ENCODE measurements around the gene MYO5A.

MYO5A gene

DNA sequence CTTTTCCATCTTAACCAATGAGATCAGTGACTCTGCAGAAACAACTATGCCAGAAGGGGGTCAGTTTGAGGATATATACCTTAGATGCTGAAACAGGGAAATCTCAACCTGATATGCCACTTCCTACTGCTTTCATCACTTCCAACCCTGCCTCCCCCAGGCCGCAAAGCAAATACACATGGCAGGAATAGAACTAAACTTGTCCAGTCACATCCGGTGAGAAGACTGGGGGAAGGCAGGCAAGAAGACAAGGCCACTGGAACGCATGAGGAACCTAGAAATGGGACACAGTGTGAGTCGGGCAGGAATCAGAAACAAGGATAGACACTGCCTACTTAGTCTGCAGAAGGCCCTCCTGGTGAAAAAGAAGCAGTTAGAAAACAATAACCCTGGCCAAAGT, 90.6 kb downstream of the MYO5A start:
- Histone ChIP-seq H3K9me3 (ENCODE audit: low read length) (no peaks in the 10 kb centered on the region), H3K36me3 (ENCODE audit: insufficient read depth, low read length) (no peaks in the 10 kb centered on the region), H2AFZ (ENCODE audit: low read length) (no peak overlapping the region), H4K20me1 (ENCODE audit: insufficient read depth, low read length) (no peaks in the 10 kb centered on the region), H3K27me3 (ENCODE audit: insufficient read depth, low read length) (no peaks in the 10 kb centered on the region), H3K27ac (ENCODE audit: low read depth, low read length, poor library complexity, severe bottlenecking) (no peak overlapping the region), H3K79me2 (ENCODE audit: insufficient read depth, low read length) (no peaks in the 10 kb centered on the region), H3F3A (ENCODE audit: insufficient read depth, low read length) (no peaks in the 10 kb centered on the region), H3K4me1 (ENCODE audit: insufficient read depth, low read length, severe bottlenecking) (no peaks in the 10 kb centered on the region), H3K9ac (ENCODE audit: low read length) (no peak overlapping the region), H3K4me2 (ENCODE audit: low read length) (no peak overlapping the region), H3K9me2 (ENCODE audit: low read depth, low read length) (no peaks in the 10 kb centered on the region), H3K4me3 (ENCODE audit: low read depth, low read length, poor library complexity, severe bottlenecking) (no peak overlapping the region)
- no peak for TF ChIP-seq EZH2 (IDR thresholded peaks at IDR 0.05; ENCODE audit: borderline replicate concordance, low read length)
- TF ChIP-seq, protein P1, sequence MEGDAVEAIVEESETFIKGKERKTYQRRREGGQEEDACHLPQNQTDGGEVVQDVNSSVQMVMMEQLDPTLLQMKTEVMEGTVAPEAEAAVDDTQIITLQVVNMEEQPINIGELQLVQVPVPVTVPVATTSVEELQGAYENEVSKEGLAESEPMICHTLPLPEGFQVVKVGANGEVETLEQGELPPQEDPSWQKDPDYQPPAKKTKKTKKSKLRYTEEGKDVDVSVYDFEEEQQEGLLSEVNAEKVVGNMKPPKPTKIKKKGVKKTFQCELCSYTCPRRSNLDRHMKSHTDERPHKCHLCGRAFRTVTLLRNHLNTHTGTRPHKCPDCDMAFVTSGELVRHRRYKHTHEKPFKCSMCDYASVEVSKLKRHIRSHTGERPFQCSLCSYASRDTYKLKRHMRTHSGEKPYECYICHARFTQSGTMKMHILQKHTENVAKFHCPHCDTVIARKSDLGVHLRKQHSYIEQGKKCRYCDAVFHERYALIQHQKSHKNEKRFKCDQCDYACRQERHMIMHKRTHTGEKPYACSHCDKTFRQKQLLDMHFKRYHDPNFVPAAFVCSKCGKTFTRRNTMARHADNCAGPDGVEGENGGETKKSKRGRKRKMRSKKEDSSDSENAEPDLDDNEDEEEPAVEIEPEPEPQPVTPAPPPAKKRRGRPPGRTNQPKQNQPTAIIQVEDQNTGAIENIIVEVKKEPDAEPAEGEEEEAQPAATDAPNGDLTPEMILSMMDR (IDR thresholded peaks at IDR 0.05; ENCODE audit: low read length): no peak

DNA sequence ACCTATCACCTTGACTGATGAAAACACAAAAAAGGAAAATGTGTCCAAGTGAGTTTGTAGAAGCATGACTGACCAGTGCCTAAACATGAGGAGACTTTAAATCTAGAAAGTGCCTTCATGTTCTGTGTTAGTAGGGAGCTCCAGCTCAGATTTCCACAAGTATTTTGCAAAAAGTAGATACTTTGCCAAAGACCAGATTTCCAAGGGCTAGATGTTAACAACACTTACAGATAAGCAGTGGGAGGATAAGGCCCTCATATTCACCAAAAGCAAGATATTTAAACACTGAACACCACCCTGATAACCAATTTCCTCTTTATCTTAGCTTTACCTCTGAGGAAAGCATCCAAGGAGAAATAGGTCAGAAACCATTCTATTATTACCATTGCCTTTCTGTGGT, 91.0 kb downstream of the MYO5A start:
- H3K36me3 ChIP-seq (ENCODE audit: insufficient read depth, low read length): no peaks in the 10 kb centered on the region
- no peak overlapping the region for H3K9ac ChIP-seq (ENCODE audit: low read length)
- H3K9me2 ChIP-seq (ENCODE audit: low read depth, low read length): no peaks in the 10 kb centered on the region
- H4K20me1 ChIP-seq (ENCODE audit: insufficient read depth, low read length): no peaks in the 10 kb centered on the region
- H3K27me3 ChIP-seq (ENCODE audit: insufficient read depth, low read length): no peaks in the 10 kb centered on the region
- no peak overlapping the region for H2AFZ ChIP-seq (ENCODE audit: low read length)
- no peaks in the 10 kb centered on the region for H3F3A ChIP-seq (ENCODE audit: insufficient read depth, low read length)
- no peaks in the 10 kb centered on the region for H3K79me2 ChIP-seq (ENCODE audit: insufficient read depth, low read length)
- no peak overlapping the region for H3K4me3 ChIP-seq (ENCODE audit: low read depth, low read length, poor library complexity, severe bottlenecking)
- no peaks in the 10 kb centered on the region for H3K4me1 ChIP-seq (ENCODE audit: insufficient read depth, low read length, severe bottlenecking)
- H3K27ac ChIP-seq (ENCODE audit: low read depth, low read length, poor library complexity, severe bottlenecking): no peak overlapping the region
- H3K4me2 ChIP-seq (ENCODE audit: low read length): no peak overlapping the region
- H3K9me3 ChIP-seq (ENCODE audit: low read length): no peaks in the 10 kb centered on the region
- TF ChIP-seq EZH2 (IDR thresholded peaks at IDR 0.05; ENCODE audit: borderline replicate concordance, low read length): no peak
- TF ChIP-seq, protein P1 (IDR thresholded peaks at IDR 0.05; ENCODE audit: low read length): no peak

DNA sequence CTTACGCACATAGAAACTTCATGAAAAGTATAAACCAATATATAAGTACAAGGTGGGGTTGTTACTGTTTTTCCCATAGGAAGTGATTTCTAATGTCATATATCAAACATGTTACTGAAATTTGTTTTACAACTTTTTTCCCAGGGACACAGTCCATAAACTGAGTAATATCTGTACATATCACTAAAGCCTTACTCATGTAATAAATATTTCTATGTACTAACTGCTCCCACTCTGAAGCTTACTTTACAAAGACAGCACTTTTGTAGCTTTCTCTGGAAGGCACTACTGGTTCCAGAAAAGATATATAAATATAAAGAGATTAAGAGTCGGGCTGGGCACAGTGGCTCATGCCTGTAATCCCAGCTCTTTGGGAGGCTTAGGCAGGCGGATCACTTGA, 91.7 kb downstream of the MYO5A start:
- H3K4me1 ChIP-seq (ENCODE audit: insufficient read depth, low read length, severe bottlenecking): no peaks in the 10 kb centered on the region
- no peaks in the 10 kb centered on the region for H3K27me3 ChIP-seq (ENCODE audit: insufficient read depth, low read length)
- H3F3A ChIP-seq (ENCODE audit: insufficient read depth, low read length): no peaks in the 10 kb centered on the region
- no peak overlapping the region for H3K9ac ChIP-seq (ENCODE audit: low read length)
- H3K36me3 ChIP-seq (ENCODE audit: insufficient read depth, low read length): no peaks in the 10 kb centered on the region
- H3K79me2 ChIP-seq (ENCODE audit: insufficient read depth, low read length): no peaks in the 10 kb centered on the region
- H3K9me2 ChIP-seq (ENCODE audit: low read depth, low read length): no peaks in the 10 kb centered on the region
- no peak for TF ChIP-seq EZH2 (IDR thresholded peaks at IDR 0.05; ENCODE audit: borderline replicate concordance, low read length)
- TF ChIP-seq, protein P1 (IDR thresholded peaks at IDR 0.05; ENCODE audit: low read length): no peak
- no peak overlapping the region for H2AFZ ChIP-seq (ENCODE audit: low read length)
- no peaks in the 10 kb centered on the region for H3K9me3 ChIP-seq (ENCODE audit: low read length)
- H3K4me3 ChIP-seq (ENCODE audit: low read depth, low read length, poor library complexity, severe bottlenecking): no peak overlapping the region
- H4K20me1 ChIP-seq (ENCODE audit: insufficient read depth, low read length): no peaks in the 10 kb centered on the region
- no peak overlapping the region for H3K4me2 ChIP-seq (ENCODE audit: low read length)
- H3K27ac ChIP-seq (ENCODE audit: low read depth, low read length, poor library complexity, severe bottlenecking): no peak overlapping the region
